Measurements from ENCODE around the gene CRCP. TPM values are rescaled to one million over a fixed set of nuclear protein-coding genes. Genes with fewer than 3 reads are reported as not detected.
A peak's percentile ranks its signal among the peaks of the same experiment; 100 is the strongest.
"Not testable (repeated sequence)": the region's sequence is repeated elsewhere in the genome, so short reads cannot be mapped to it uniquely, and the experiment has no call there.

CRCP gene
- total RNA-seq (10 to 100 TPM; 29.8 to 37.9 (median 34.0) TPM), polyA plus RNA-seq (10 to 100 TPM; 27.3 to 32.1 TPM), total RNA-seq (30.6 reads per million, percentile 60 among the genes with 10 or more reads in this experiment)

DNA sequence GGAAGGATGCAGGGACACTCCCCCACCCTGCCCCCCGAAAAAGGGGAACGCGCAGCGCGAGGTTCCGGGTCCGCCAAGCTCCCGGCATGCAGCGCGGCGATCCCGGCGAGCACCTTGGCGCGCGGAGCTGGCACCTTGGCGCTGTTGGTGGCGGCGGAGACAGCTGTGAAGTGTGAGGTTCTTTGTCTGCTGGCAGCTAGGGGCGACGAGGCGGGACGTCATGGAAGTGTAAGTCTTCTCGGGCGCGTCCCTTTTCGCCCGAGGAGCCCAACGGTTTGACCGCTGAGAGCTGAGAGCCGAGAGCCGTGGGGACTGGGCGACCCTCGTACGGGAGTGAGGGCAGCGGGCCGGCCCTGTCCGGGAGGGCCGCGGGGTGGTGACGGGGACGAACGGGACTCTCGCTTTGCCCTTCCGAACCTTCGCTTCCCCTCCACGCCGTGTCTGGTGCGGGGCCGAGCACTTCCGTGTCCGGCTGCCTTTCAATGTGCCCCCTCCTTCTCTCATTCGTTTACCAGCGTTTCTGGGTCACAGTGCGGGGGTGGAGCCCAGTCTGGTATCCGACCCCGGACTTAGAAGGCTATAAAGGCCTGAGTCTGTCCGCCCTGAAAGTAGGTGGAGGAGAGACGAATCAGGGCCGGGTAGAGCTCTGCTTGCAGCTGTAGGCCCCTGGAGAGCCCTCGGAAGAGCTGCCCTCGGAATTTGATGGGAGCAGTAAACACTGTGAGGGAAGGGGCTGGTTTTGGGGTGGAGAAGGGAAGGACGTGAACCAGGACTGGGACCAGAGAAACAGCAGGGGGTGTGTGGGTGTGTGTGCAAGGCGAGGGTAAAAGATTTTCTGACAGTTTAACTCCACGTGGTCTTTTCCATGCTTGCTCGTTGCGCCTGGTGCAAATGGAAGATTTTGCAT is at the start of gene CRCP:
Gene CRCP (plus strand): TSS at position 105 of the 907 bp plus-strand sequence. CDS start 116 bp downstream, at position 221.
- H3K9me3 Mint-ChIP-seq = peaks cover 0 to 5% (median 0%) of the 10 kb centered on the region in 11 donors
- H3K4me3 Mint-ChIP-seq = peak within 1 kb of the TSS; percentile 94 to 98 (median 96)
- Histone ChIP-seq H3K27ac (ENCODE audit: low read depth, low read length) (peak within 1 kb of the TSS; percentile 95), H3K4me1 (ENCODE audit: control insufficient read depth in 2 of 2, insufficient read depth in 2 of 2, low read length in 2 of 2) (peaks cover 14 to 26% of the 10 kb centered on the region in 2 donors), H3K9me3 (ENCODE audit: control insufficient read depth in 2 of 3, low read length in 3 of 3) (no peaks in the 10 kb centered on the region), H3K4me3 (ENCODE audit: low read length) (peak within 1 kb of the TSS; percentile 87), H3K36me3 (ENCODE audit: control insufficient read depth in 2 of 3, insufficient read depth in 3 of 3, low read length in 3 of 3) (peaks cover 0 to 7% (median 0%) of the 10 kb centered on the region in 3 experiments), H3K27me3 (ENCODE audit: control insufficient read depth in 2 of 2, insufficient read depth in 2 of 2, low read length in 2 of 2) (no peaks in the 10 kb centered on the region)
- H3K4me1 Mint-ChIP-seq = peaks cover 28 to 56% (median 47%) of the 10 kb centered on the region in 7 donors
- intact Hi-C loops (cut with micrococcal nuclease) = loop anchor here (1.0 to 10.0 kb wide), 15 partner anchors 15 to 1800 kb away; partner anchors contain the start of genes ASL (in 2 of the 2), TPST1 (in 2 of the 2), GUSB (in 1 of the 2) and TYW1 (in 1 of the 2)
- H3K36me3 Mint-ChIP-seq = peaks cover 0 to 22% (median 9%) of the 10 kb centered on the region in 5 donors
- ATAC-seq = peak; percentile 94
- ChIA-PET POLR2A (interaction anchor here (0.9 to 1.4 kb wide), 7 partner anchors 10 to 806 kb away, joined by 3 to 6 read pairs (median 3); partner anchors contain the start of gene TMEM248), CTCF (interaction anchor here (0.6 to 0.7 kb wide), 4 partner anchors 8 to 914 kb away, joined by 3 to 6 read pairs (median 4); no protein-coding TSS in a partner anchor)
- peak; percentile 78 to 87 (median 83) for DNase-seq
- peak within 1 kb of the TSS; percentile 94 to 98 (median 96) for H3K27ac Mint-ChIP-seq
- no peaks in the 10 kb centered on the region for H3K27me3 Mint-ChIP-seq

DNA sequence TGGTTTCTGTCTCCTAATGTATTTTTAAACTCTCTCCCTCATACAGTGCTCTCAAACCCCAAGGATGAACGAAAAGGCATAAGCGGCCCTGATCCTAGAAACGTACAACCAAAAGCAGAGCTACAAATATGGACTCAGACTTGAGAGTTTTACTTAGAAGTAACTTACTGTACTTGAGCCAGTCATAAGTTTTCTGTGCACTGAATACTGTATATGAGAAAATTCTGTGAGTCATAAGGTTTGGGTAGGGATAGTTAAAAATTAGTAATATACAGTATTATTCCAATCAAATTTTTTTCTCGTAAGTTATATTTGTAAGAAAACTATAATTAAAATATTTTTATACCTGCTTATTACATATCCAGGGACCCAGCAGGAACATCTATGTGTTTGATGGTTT is 44.9 kb upstream of the CRCP start:
- Mint-ChIP-seq H3K36me3 (peaks cover 0 to 6% (median 0%) of the 10 kb centered on the region in 5 donors), H3K4me1 (peaks cover 0 to 4% (median 0%) of the 10 kb centered on the region in 7 donors), H3K27me3 (peaks cover 0 to 7% (median 0%) of the 10 kb centered on the region in 5 donors), H3K27ac (no peak overlapping the region), H3K9me3 (peaks cover 0 to 11% (median 0%) of the 10 kb centered on the region in 11 donors), H3K4me3 (no peak overlapping the region)
- POLR2A ChIA-PET = no interaction called here
- H3K4me3 ChIP-seq (ENCODE audit: low read length) = no peak overlapping the region
- H3K4me1 ChIP-seq (ENCODE audit: control insufficient read depth in 2 of 2, insufficient read depth in 2 of 2, low read length in 2 of 2) = no peaks in the 10 kb centered on the region
- no peaks in the 10 kb centered on the region for H3K9me3 ChIP-seq (ENCODE audit: control insufficient read depth in 2 of 3, low read length in 3 of 3)
- ATAC-seq (no peak), DNase-seq (no peak)
- no peaks in the 10 kb centered on the region for H3K27me3 ChIP-seq (ENCODE audit: control insufficient read depth in 2 of 2, insufficient read depth in 2 of 2, low read length in 2 of 2)
- H3K36me3 ChIP-seq (ENCODE audit: control insufficient read depth in 2 of 3, insufficient read depth in 3 of 3, low read length in 3 of 3) = no peaks in the 10 kb centered on the region
- CTCF ChIA-PET = no interaction called here
- intact Hi-C loops (cut with micrococcal nuclease) = loop anchor here in 1 of 2 donors (10.0 kb wide), 1 partner anchor 315 kb away; no protein-coding TSS in a partner anchor
- H3K27ac ChIP-seq (ENCODE audit: low read depth, low read length) = no peak overlapping the region

GRCh38 chr7:66070222-66070621 is 44.4 kb upstream of the CRCP start:
- no peak for ATAC-seq
- no peak for DNase-seq
- H3K4me1 Mint-ChIP-seq = peaks cover 0 to 6% (median 2%) of the 10 kb centered on the region in 7 donors
- ChIA-PET CTCF (no interaction called here), POLR2A (no interaction called here)
- Histone ChIP-seq H3K4me1 (ENCODE audit: control insufficient read depth in 2 of 2, insufficient read depth in 2 of 2, low read length in 2 of 2) (no peaks in the 10 kb centered on the region), H3K36me3 (ENCODE audit: control insufficient read depth in 2 of 3, insufficient read depth in 3 of 3, low read length in 3 of 3) (no peaks in the 10 kb centered on the region), H3K9me3 (ENCODE audit: control insufficient read depth in 2 of 3, low read length in 3 of 3) (no peaks in the 10 kb centered on the region), H3K27ac (ENCODE audit: low read depth, low read length) (no peak overlapping the region), H3K4me3 (ENCODE audit: low read length) (no peak overlapping the region), H3K27me3 (ENCODE audit: control insufficient read depth in 2 of 2, insufficient read depth in 2 of 2, low read length in 2 of 2) (no peaks in the 10 kb centered on the region)
- H3K36me3 Mint-ChIP-seq = peaks cover 0 to 6% (median 0%) of the 10 kb centered on the region in 5 donors
- no peak overlapping the region for H3K4me3 Mint-ChIP-seq
- H3K27me3 Mint-ChIP-seq = peaks cover 0 to 7% (median 0%) of the 10 kb centered on the region in 5 donors
- H3K27ac Mint-ChIP-seq = peak overlapping the region in 1 of 9 donors; percentile 1
- intact Hi-C loops (cut with micrococcal nuclease) = loop anchor here in 1 of 2 donors (10.0 kb wide), 1 partner anchor 315 kb away; no protein-coding TSS in a partner anchor
- H3K9me3 Mint-ChIP-seq = peaks cover 0 to 11% (median 0%) of the 10 kb centered on the region in 11 donors

DNA sequence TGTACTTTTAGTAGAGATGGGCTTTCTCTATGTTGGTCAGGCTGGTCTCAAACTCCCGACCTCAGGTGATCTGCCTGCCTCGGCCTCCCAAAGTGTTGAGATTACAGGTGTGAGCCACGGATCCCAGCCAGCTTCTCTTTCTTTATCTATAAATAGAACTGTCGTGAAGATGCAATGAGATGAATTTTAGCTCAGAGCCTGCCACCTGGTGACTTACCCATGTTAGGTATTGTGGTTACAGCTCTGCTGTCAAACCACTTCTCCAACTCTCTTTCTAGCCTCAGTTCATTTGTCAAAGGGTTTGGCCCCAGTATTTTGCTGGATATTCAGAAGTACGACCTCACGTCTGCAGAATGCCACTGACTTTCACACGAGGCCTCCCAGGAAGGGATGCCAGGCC is 42.4 kb upstream of the CRCP start:
- not testable (repeated sequence) for H3K36me3 Mint-ChIP-seq; H3K27ac ChIP-seq (ENCODE audit: low read depth, low read length); H3K27me3 ChIP-seq (ENCODE audit: control insufficient read depth in 2 of 2, insufficient read depth in 2 of 2, low read length in 2 of 2); H3K36me3 ChIP-seq (ENCODE audit: control insufficient read depth in 2 of 3, insufficient read depth in 3 of 3, low read length in 3 of 3); H3K9me3 ChIP-seq (ENCODE audit: control insufficient read depth in 2 of 3, low read length in 3 of 3); H3K4me3 ChIP-seq (ENCODE audit: low read length); ATAC-seq; H3K4me1 ChIP-seq (ENCODE audit: control insufficient read depth in 2 of 2, insufficient read depth in 2 of 2, low read length in 2 of 2); H3K27me3 Mint-ChIP-seq
- Mint-ChIP-seq H3K4me1 (peaks cover 5 to 19% (median 15%) of the 10 kb centered on the region in 7 donors), H3K27ac (peak overlapping the region in 2 of 9 donors; percentile 18 to 23), H3K4me3 (peak overlapping the region in 1 of 10 donors; percentile 27), H3K9me3 (peaks cover 0 to 11% (median 0%) of the 10 kb centered on the region in 11 donors)
- intact Hi-C loops (cut with micrococcal nuclease) = loop anchor here in 1 of 2 donors (10.0 kb wide), 1 partner anchor 317 kb away; no protein-coding TSS in a partner anchor
- CTCF ChIA-PET = interaction anchor here (0.6 to 0.9 kb wide), 2 partner anchors 27 to 42 kb away, joined by 3 read pairs; partner anchors contain the start of gene CRCP
- peak in 1 of 9 donors; percentile 4 for DNase-seq
- POLR2A ChIA-PET = interaction anchor here (0.9 kb wide), 1 partner anchor 41 kb away, joined by 3 read pairs; no protein-coding TSS in a partner anchor

GRCh38 chr7:66075590-66076461 is 38.8 kb upstream of the CRCP start, which contains the start of gene ASL:
ASL (plus strand) TSS chr7:66075819; CDS start chr7:66076082, 263 bp downstream.
- ATAC-seq (peak; percentile 99), DNase-seq (peak; percentile 71 to 96 (median 78))
- H3K4me3 ChIP-seq (ENCODE audit: low read length) = peak within 1 kb of the TSS; percentile 83
- POLR2A ChIA-PET = interaction anchor here (0.9 to 1.5 kb wide), 3 partner anchors 12 to 418 kb away, joined by 3 read pairs; partner anchors contain the start of gene CRCP
- no peaks in the 10 kb centered on the region for H3K27me3 ChIP-seq (ENCODE audit: control insufficient read depth in 2 of 2, insufficient read depth in 2 of 2, low read length in 2 of 2)
- Mint-ChIP-seq H3K9me3 (peaks cover 0 to 1% (median 0%) of the 10 kb centered on the region in 11 donors), H3K4me3 (peak within 1 kb of the TSS; percentile 80 to 96 (median 87)), H3K4me1 (peaks cover 5 to 20% (median 19%) of the 10 kb centered on the region in 7 donors), H3K27me3 (peaks cover 0 to 2% (median 0%) of the 10 kb centered on the region in 5 donors), H3K27ac (peak within 1 kb of the TSS in 8 of 9 donors; percentile 42 to 89 (median 77)), H3K36me3 (peaks cover 0 to 2% (median 0%) of the 10 kb centered on the region in 5 donors)
- H3K36me3 ChIP-seq (ENCODE audit: control insufficient read depth in 2 of 3, insufficient read depth in 3 of 3, low read length in 3 of 3) = no peaks in the 10 kb centered on the region
- peak within 1 kb of the TSS; percentile 69 for H3K27ac ChIP-seq (ENCODE audit: low read depth, low read length)
- intact Hi-C loops (cut with micrococcal nuclease) = loop anchor here (1.0 to 10.0 kb wide), 10 partner anchors 23 to 552 kb away; partner anchors contain the start of genes CRCP (in 2 of the 2), GUSB (in 2 of the 2), KCTD7 (in 1 of the 2) and VKORC1L1 (in 1 of the 2)
- CTCF ChIA-PET = interaction anchor here (0.6 kb wide), 1 partner anchor 219 kb away, joined by 3 read pairs; no protein-coding TSS in a partner anchor
- H3K4me1 ChIP-seq (ENCODE audit: control insufficient read depth in 2 of 2, insufficient read depth in 2 of 2, low read length in 2 of 2) = peaks cover 6 to 7% of the 10 kb centered on the region in 2 donors
- no peaks in the 10 kb centered on the region for H3K9me3 ChIP-seq (ENCODE audit: control insufficient read depth in 2 of 3, low read length in 3 of 3)

Data from naive thymus-derived CD4-positive, alpha-beta T cell (primary cell).